ENCODE results near the gene TTLL5. TPM values are rescaled to one million over a fixed set of nuclear protein-coding genes. Genes with fewer than 3 reads are reported as not detected.

TTLL5 gene
- total and polyA plus RNA-seq, 2 of the 13 experiments (the other 11 are each of a cell fraction or from before 2014, with no cell fraction given): 11.8 to 18.8 TPM

DNA sequence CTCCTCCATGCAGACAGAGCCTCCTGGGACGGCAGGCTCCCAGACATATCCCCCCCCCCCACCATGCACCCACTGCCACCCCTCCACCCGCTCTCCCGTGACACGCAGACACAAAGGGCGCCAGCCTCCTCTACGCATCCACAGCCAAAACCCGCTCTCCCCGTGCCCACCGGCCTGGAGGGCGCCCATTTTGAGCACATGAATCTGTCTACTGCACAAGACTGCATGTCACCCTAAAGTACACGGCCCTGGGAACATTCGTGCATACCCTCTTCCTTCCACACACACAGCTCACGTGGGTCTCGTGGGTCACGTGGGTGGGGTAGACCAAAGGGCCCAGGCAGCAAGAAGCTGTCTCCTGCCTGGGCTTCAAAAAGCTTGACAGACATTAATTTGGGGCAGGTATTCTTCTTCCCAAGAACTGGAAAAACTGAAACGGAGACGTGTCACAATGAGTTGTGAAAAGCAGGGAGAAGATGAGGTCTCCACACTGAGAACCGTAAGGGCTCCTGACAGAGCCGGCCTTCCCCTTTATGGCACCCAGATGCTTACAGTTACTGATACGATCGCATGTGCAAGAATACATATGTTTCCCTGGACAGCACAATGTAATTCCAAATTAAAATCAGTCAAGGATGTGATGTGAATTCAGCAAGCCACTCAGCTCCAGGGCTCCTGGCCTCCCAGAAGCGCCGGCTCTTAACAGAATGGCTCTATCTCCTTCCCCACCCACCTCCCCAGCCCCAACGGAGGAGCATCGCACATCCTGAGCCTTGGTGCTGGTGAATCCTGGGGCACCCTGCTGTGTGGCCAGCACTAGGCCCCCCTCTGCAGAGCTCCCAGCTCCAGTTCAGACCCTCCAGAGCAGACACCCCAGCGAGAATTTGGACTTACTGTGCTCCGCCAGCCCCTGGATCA is 318.9 kb downstream of the TTLL5 start:
- Histone ChIP-seq H3K9ac (ENCODE audit: insufficient read depth, low read depth, low read length) (no peak overlapping the region), H3K4me3 (replicated peaks in 1 of 3; ENCODE audit: insufficient read depth in 1 of 3, low read depth in 2 of 3, low read length in 3 of 3) (peak overlapping the region; percentile 10 to 74 (median 27); a peak in 3 of 6 replicates), H3K4me2 (ENCODE audit: low read depth, low read length) (peak overlapping the region; percentile 99), H3K4me1 (ENCODE audit: insufficient read depth, low read length) (peaks cover 57% of the 10 kb centered on the region), H3K36me3 (replicated peaks in 1 of 2; ENCODE audit: control insufficient read depth in 1 of 2, insufficient read depth in 2 of 2, low read length in 2 of 2) (no peaks in the 10 kb centered on the region), H3K79me2 (ENCODE audit: insufficient read depth, low read length) (no peaks in the 10 kb centered on the region), H4K20me1 (ENCODE audit: insufficient read depth, low read length) (no peaks in the 10 kb centered on the region), H3K9me3 (ENCODE audit: low read length) (no peaks in the 10 kb centered on the region), H2AFZ (ENCODE audit: low read length) (no peak overlapping the region), H3K27me3 (ENCODE audit: control insufficient read depth in 1 of 2, insufficient read depth in 2 of 2, low read length in 2 of 2) (peaks cover 0 to 11% of the 10 kb centered on the region in 2 experiments; a peak in 1 of 5 replicates), H3K27ac (ENCODE audit: extremely low read length, insufficient read depth, low read length) (no peak overlapping the region)
- no peak for DNase-seq (ENCODE audit: low spot score)
- ChIA-PET POLR2A (interaction anchor here (0.9 kb wide), 1 partner anchor 10 kb away, joined by 3 read pairs; no protein-coding TSS in a partner anchor), CTCF (ENCODE audit: low intra/inter-chr PET ratio, low total read pairs) (interaction anchor here (1.5 to 1.7 kb wide), 2 partner anchors 269 to 271 kb away, joined by 4 to 5 read pairs; no protein-coding TSS in a partner anchor)
- no peak for FAIRE-seq
- no peak for TF ChIP-seq ZNF530 (CRISPR knock-in tag; IDR thresholded peaks at IDR 0.05; ENCODE audit: low read depth)
- TF ChIP-seq, protein P1, sequence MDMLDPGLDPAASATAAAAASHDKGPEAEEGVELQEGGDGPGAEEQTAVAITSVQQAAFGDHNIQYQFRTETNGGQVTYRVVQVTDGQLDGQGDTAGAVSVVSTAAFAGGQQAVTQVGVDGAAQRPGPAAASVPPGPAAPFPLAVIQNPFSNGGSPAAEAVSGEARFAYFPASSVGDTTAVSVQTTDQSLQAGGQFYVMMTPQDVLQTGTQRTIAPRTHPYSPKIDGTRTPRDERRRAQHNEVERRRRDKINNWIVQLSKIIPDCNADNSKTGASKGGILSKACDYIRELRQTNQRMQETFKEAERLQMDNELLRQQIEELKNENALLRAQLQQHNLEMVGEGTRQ (IDR thresholded peaks at IDR 0.05; ENCODE audit: low read depth, low read length): peak; percentile 74; the same call in 1 of the 2 replicates
- TF ChIP-seq, protein P1 (CRISPR knock-in tag; IDR thresholded peaks at IDR 0.05; ENCODE audit: borderline replicate concordance): no peak
- TF ChIP-seq DPF2 (CRISPR knock-in tag; IDR thresholded peaks at IDR 0.05; ENCODE audit: borderline replicate concordance, low read depth): no peak
- intact Hi-C loops (cut with micrococcal nuclease; ENCODE audit: unreplicated experiment): loop anchor here (5.0 to 10.0 kb wide), 3 partner anchors 155 to 403 kb away; partner anchors contain the start of gene FLVCR2
- in situ Hi-C loops (cut with HindIII; ENCODE audit: extremely low pct_ligation_motif_present, low pct_unique_long_range_greater_than_20kb): loop anchor here (5.0 kb wide), 2 partner anchors 73 to 268 kb away; no protein-coding TSS in a partner anchor
- BruUV-seq (replicated peaks): no TSS peak
- ATAC-seq: 0 out of 3 replicates have a peak, but pooled peaks have one; percentile 1
- WGBS (ENCODE audit: low lambda C conversion rate): 36% methylated on average over 25 of the region's 27 CpGs
